ENCODE measurements around the gene SLC44A3.
"Not testable (repeated sequence)": the region's sequence is repeated elsewhere in the genome, so short reads cannot be mapped to it uniquely, and the experiment has no call there.

Gene SLC44A3

GRCh38 chr1:94929351-94930217, 109.4 kb downstream of the SLC44A3 start:
- Histone ChIP-seq H3K27me3 (ENCODE audit: control insufficient read depth, insufficient read depth, low read length) (no peaks in the 10 kb centered on the region), H3K9ac (ENCODE audit: low read depth, low read length) (no peak overlapping the region), H3K9me3 (ENCODE audit: control insufficient read depth, insufficient read depth, low read length) (no peaks in the 10 kb centered on the region), H3K4me1 (ENCODE audit: control insufficient read depth, insufficient read depth, low read length) (peaks cover 15% of the 10 kb centered on the region), H3K36me3 (ENCODE audit: control insufficient read depth, insufficient read depth, low read length) (no peaks in the 10 kb centered on the region), H3K4me3 (ENCODE audit: low read depth, low read length) (no peak overlapping the region)

GRCh38 chr1:94931254-94931841, 111.2 kb downstream of the SLC44A3 start:
- Histone ChIP-seq H3K9ac (ENCODE audit: low read depth, low read length) (no peak overlapping the region), H3K36me3 (ENCODE audit: control insufficient read depth, insufficient read depth, low read length) (no peaks in the 10 kb centered on the region), H3K4me1 (ENCODE audit: control insufficient read depth, insufficient read depth, low read length) (peaks cover 13% of the 10 kb centered on the region), H3K27me3 (ENCODE audit: control insufficient read depth, insufficient read depth, low read length) (no peaks in the 10 kb centered on the region), H3K9me3 (ENCODE audit: control insufficient read depth, insufficient read depth, low read length) (no peaks in the 10 kb centered on the region), H3K4me3 (ENCODE audit: low read depth, low read length) (no peak overlapping the region)

- no peaks in the 10 kb centered on the region for H3K27me3 ChIP-seq (ENCODE audit: control insufficient read depth, insufficient read depth, low read length)
- H3K9me3 ChIP-seq (ENCODE audit: control insufficient read depth, insufficient read depth, low read length), result no peaks in the 10 kb centered on the region
- no peak overlapping the region for H3K9ac ChIP-seq (ENCODE audit: low read depth, low read length)
- no peaks in the 10 kb centered on the region for H3K36me3 ChIP-seq (ENCODE audit: control insufficient read depth, insufficient read depth, low read length)
- H3K4me1 ChIP-seq (ENCODE audit: control insufficient read depth, insufficient read depth, low read length), result peaks cover 7% of the 10 kb centered on the region
- no peak overlapping the region for H3K4me3 ChIP-seq (ENCODE audit: low read depth, low read length)
Observed at GRCh38 chr1:94934551-94934950, 114.4 kb downstream of the SLC44A3 start.

- no peak overlapping the region for H3K4me3 ChIP-seq (ENCODE audit: low read depth, low read length)
- no peaks in the 10 kb centered on the region for H3K9me3 ChIP-seq (ENCODE audit: control insufficient read depth, insufficient read depth, low read length)
- H3K36me3 ChIP-seq (ENCODE audit: control insufficient read depth, insufficient read depth, low read length), result no peaks in the 10 kb centered on the region
- H3K4me1 ChIP-seq (ENCODE audit: control insufficient read depth, insufficient read depth, low read length), result peaks cover 6% of the 10 kb centered on the region
- no peaks in the 10 kb centered on the region for H3K27me3 ChIP-seq (ENCODE audit: control insufficient read depth, insufficient read depth, low read length)
- no peak overlapping the region for H3K9ac ChIP-seq (ENCODE audit: low read depth, low read length)
Observed at GRCh38 chr1:94935034-94935433, 114.9 kb downstream of the SLC44A3 start.

GRCh38 chr1:94935476-94935875, 115.3 kb downstream of the SLC44A3 start:
- H3K27me3 ChIP-seq (ENCODE audit: control insufficient read depth, insufficient read depth, low read length), result no peaks in the 10 kb centered on the region
- no peak overlapping the region for H3K9ac ChIP-seq (ENCODE audit: low read depth, low read length)
- H3K36me3 ChIP-seq (ENCODE audit: control insufficient read depth, insufficient read depth, low read length), result no peaks in the 10 kb centered on the region
- H3K9me3 ChIP-seq (ENCODE audit: control insufficient read depth, insufficient read depth, low read length), result no peaks in the 10 kb centered on the region
- peaks cover 6% of the 10 kb centered on the region for H3K4me1 ChIP-seq (ENCODE audit: control insufficient read depth, insufficient read depth, low read length)
- H3K4me3 ChIP-seq (ENCODE audit: low read depth, low read length), result no peak overlapping the region

GRCh38 chr1:94936861-94937620, 116.9 kb downstream of the SLC44A3 start:
- no peaks in the 10 kb centered on the region for H3K9me3 ChIP-seq (ENCODE audit: control insufficient read depth, insufficient read depth, low read length)
- no peaks in the 10 kb centered on the region for H3K36me3 ChIP-seq (ENCODE audit: control insufficient read depth, insufficient read depth, low read length)
- H3K27me3 ChIP-seq (ENCODE audit: control insufficient read depth, insufficient read depth, low read length), result no peaks in the 10 kb centered on the region
- peaks cover 6% of the 10 kb centered on the region for H3K4me1 ChIP-seq (ENCODE audit: control insufficient read depth, insufficient read depth, low read length)
- no peak overlapping the region for H3K4me3 ChIP-seq (ENCODE audit: low read depth, low read length)
- H3K9ac ChIP-seq (ENCODE audit: low read depth, low read length), result no peak overlapping the region

GRCh38 chr1:94937820-94938219, 117.7 kb downstream of the SLC44A3 start:
- Histone ChIP-seq H3K27me3 (ENCODE audit: control insufficient read depth, insufficient read depth, low read length) (no peaks in the 10 kb centered on the region), H3K4me1 (ENCODE audit: control insufficient read depth, insufficient read depth, low read length) (peaks cover 6% of the 10 kb centered on the region), H3K36me3 (ENCODE audit: control insufficient read depth, insufficient read depth, low read length) (no peaks in the 10 kb centered on the region), H3K4me3 (ENCODE audit: low read depth, low read length) (no peak overlapping the region), H3K9me3 (ENCODE audit: control insufficient read depth, insufficient read depth, low read length) (no peaks in the 10 kb centered on the region), H3K9ac (ENCODE audit: low read depth, low read length) (no peak overlapping the region)

- Histone ChIP-seq H3K4me1 (ENCODE audit: control insufficient read depth, insufficient read depth, low read length) (peaks cover 6% of the 10 kb centered on the region), H3K36me3 (ENCODE audit: control insufficient read depth, insufficient read depth, low read length) (no peaks in the 10 kb centered on the region), H3K4me3 (ENCODE audit: low read depth, low read length) (no peak overlapping the region), H3K9me3 (ENCODE audit: control insufficient read depth, insufficient read depth, low read length) (no peaks in the 10 kb centered on the region), H3K9ac (ENCODE audit: low read depth, low read length) (no peak overlapping the region), H3K27me3 (ENCODE audit: control insufficient read depth, insufficient read depth, low read length) (no peaks in the 10 kb centered on the region)
Observed at GRCh38 chr1:94940738-94941137, 120.6 kb downstream of the SLC44A3 start.

GRCh38 chr1:94941480-94941879, 121.3 kb downstream of the SLC44A3 start:
- H3K9me3 ChIP-seq (ENCODE audit: control insufficient read depth, insufficient read depth, low read length); H3K4me3 ChIP-seq (ENCODE audit: low read depth, low read length); H3K9ac ChIP-seq (ENCODE audit: low read depth, low read length); H3K4me1 ChIP-seq (ENCODE audit: control insufficient read depth, insufficient read depth, low read length); H3K36me3 ChIP-seq (ENCODE audit: control insufficient read depth, insufficient read depth, low read length); H3K27me3 ChIP-seq (ENCODE audit: control insufficient read depth, insufficient read depth, low read length): not testable (repeated sequence)

GRCh38 chr1:94942171-94943128, 122.3 kb downstream of the SLC44A3 start:
- H3K9ac ChIP-seq (ENCODE audit: low read depth, low read length), result no peak overlapping the region
- no peaks in the 10 kb centered on the region for H3K9me3 ChIP-seq (ENCODE audit: control insufficient read depth, insufficient read depth, low read length)
- H3K27me3 ChIP-seq (ENCODE audit: control insufficient read depth, insufficient read depth, low read length), result no peaks in the 10 kb centered on the region
- H3K36me3 ChIP-seq (ENCODE audit: control insufficient read depth, insufficient read depth, low read length), result no peaks in the 10 kb centered on the region
- H3K4me3 ChIP-seq (ENCODE audit: low read depth, low read length), result no peak overlapping the region
- H3K4me1 ChIP-seq (ENCODE audit: control insufficient read depth, insufficient read depth, low read length), result no peaks in the 10 kb centered on the region
